Osteoblast (primary cell): ENCODE results near the gene NHSL2. TPM values are rescaled to one million over a fixed set of nuclear protein-coding genes. Genes with fewer than 3 reads are reported as not detected.

Experiments
- DNase-seq: peaks from one replicate; pipeline ENCODE4 v3.0.0; 2011; ENCODE audit warnings: low spot score, mixed read lengths; ENCODE audit not compliant: insufficient read length; ENCODE audit errors: missing footprints
- H2AFZ ChIP-seq: 2 replicates; pipeline ENCODE4 v1.6.0; 2011; ENCODE audit warnings: mild to moderate bottlenecking, low read length
- H3K27ac ChIP-seq: 2 replicates; pipeline ENCODE4 v1.5.1; 2011; ENCODE audit warnings: mild to moderate bottlenecking, low read depth, low read length, moderate library complexity
- H3K27me3 ChIP-seq: 2 replicates; pipeline ENCODE4 v1.6.0; 2012; ENCODE audit warnings: mild to moderate bottlenecking, control low read depth, inconsistent platforms, low read length, moderate library complexity; ENCODE audit not compliant: insufficient read depth
- H3K36me3 ChIP-seq: 2 replicates; pipeline ENCODE4 v1.5.1; 2011; ENCODE audit warnings: mild to moderate bottlenecking, low read length, control low read depth, moderate library complexity; ENCODE audit not compliant: insufficient read depth
- H3K4me1 ChIP-seq: 2 replicates; pipeline ENCODE4 v1.5.1; 2011; ENCODE audit warnings: mild to moderate bottlenecking, low read length, control low read depth, moderate library complexity; ENCODE audit not compliant: insufficient read depth
- H3K4me2 ChIP-seq: 2 replicates; pipeline ENCODE4 v1.6.0; 2011; ENCODE audit warnings: mild to moderate bottlenecking, low read length; ENCODE audit not compliant: insufficient read depth
- H3K4me3 ChIP-seq: fragments of 200-600 bp; sonication (generic); 3 replicates; pipeline ENCODE4 v1.5.1; 2012; ENCODE audit warnings: mild to moderate bottlenecking, low read length, inconsistent platforms; ENCODE audit not compliant: insufficient read depth
- H3K79me2 ChIP-seq: 2 replicates; pipeline ENCODE4 v1.6.0; 2012; ENCODE audit warnings: mild to moderate bottlenecking, low read length, control low read depth, inconsistent platforms; ENCODE audit not compliant: insufficient read depth
- H3K9me3 ChIP-seq: 2 replicates; pipeline ENCODE4 v1.5.1; 2011; ENCODE audit warnings: low read depth, low read length, control low read depth
- H4K20me1 ChIP-seq: 2 replicates; pipeline ENCODE4 v1.6.0; 2012; ENCODE audit warnings: mild to moderate bottlenecking, low read length, control low read depth; ENCODE audit not compliant: insufficient read depth
- total RNA-seq: library from RNA; depleted of rRNA; stranded (reverse); fragments of >200 nt; gene quantifications from 2 replicates; pipeline ENCODE4 v1.2.3, GENCODE V29; 2012
- TF ChIP-seq, protein P1 (sequence below): IDR thresholded peaks from 2 replicates; pipeline ENCODE4 v1.5.1; 2011; ENCODE audit warnings: mild to moderate bottlenecking, low read depth, low read length, moderate library complexity; ENCODE audit errors: extremely low read depth

The NHSL2 gene
- total RNA-seq, 1 donor: 1.1 TPM

DNA sequence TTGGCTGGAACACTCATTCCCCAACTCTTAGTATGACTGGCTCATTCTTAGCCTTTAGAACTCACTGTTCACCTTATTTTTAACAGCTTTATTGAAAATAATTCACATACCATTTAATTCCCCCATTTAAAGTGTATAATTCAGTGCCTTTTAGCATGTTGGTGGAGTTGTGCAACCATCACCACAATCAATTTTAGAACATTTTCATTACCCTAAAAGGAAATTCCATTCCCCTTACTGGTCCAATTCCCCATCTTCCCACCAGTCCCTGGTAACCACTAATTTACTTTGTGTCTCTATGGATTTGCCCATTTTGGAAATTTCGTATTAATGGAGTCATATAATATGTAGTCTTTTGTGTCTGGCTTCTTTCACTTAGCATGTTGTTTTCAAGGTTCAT is 19.7 kb downstream of the NHSL2 start:
- Histone ChIP-seq H3K4me2 (no peak overlapping the region), H2AFZ (no peak overlapping the region), H3K9me3 (no peaks in the 10 kb centered on the region), H3K27me3 (peaks cover 46% of the 10 kb centered on the region), H4K20me1 (no peaks in the 10 kb centered on the region), H3K27ac (no peak overlapping the region), H3K4me3 (no peak overlapping the region), H3K79me2 (no peaks in the 10 kb centered on the region), H3K36me3 (no peaks in the 10 kb centered on the region), H3K4me1 (no peaks in the 10 kb centered on the region)
- no peak for DNase-seq
- TF ChIP-seq, protein P1, sequence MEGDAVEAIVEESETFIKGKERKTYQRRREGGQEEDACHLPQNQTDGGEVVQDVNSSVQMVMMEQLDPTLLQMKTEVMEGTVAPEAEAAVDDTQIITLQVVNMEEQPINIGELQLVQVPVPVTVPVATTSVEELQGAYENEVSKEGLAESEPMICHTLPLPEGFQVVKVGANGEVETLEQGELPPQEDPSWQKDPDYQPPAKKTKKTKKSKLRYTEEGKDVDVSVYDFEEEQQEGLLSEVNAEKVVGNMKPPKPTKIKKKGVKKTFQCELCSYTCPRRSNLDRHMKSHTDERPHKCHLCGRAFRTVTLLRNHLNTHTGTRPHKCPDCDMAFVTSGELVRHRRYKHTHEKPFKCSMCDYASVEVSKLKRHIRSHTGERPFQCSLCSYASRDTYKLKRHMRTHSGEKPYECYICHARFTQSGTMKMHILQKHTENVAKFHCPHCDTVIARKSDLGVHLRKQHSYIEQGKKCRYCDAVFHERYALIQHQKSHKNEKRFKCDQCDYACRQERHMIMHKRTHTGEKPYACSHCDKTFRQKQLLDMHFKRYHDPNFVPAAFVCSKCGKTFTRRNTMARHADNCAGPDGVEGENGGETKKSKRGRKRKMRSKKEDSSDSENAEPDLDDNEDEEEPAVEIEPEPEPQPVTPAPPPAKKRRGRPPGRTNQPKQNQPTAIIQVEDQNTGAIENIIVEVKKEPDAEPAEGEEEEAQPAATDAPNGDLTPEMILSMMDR: no peak

DNA sequence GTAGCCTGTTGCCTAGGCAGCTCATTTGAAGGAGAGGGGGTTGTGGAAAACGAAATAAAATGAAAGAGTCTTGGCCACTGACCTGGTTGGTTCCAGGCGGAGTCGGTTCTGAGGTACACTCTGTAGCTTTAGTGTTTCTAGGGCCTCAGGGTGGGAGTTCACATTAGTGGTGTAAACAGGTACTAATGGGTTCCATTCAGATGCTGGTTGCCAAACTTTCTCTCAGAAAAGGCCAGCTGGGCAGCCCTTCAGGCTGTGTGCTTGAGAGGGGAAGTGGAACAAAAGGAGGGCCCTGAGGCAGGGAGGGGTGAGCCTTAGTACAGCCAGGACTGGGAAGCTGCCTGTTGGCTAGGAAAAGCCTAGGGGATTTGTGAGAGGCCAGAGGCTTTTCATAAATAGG is 24.8 kb downstream of the NHSL2 start:
- no peaks in the 10 kb centered on the region for H3K36me3 ChIP-seq
- DNase-seq: no peak
- H2AFZ ChIP-seq: no peak overlapping the region
- H3K4me2 ChIP-seq: no peak overlapping the region
- H3K4me1 ChIP-seq: no peaks in the 10 kb centered on the region
- H3K4me3 ChIP-seq: no peak overlapping the region
- H3K27ac ChIP-seq: no peak overlapping the region
- H3K27me3 ChIP-seq: peaks cover 55% of the 10 kb centered on the region
- no peaks in the 10 kb centered on the region for H3K9me3 ChIP-seq
- TF ChIP-seq, protein P1: no peak
- peaks cover 2% of the 10 kb centered on the region for H4K20me1 ChIP-seq
- no peaks in the 10 kb centered on the region for H3K79me2 ChIP-seq

DNA sequence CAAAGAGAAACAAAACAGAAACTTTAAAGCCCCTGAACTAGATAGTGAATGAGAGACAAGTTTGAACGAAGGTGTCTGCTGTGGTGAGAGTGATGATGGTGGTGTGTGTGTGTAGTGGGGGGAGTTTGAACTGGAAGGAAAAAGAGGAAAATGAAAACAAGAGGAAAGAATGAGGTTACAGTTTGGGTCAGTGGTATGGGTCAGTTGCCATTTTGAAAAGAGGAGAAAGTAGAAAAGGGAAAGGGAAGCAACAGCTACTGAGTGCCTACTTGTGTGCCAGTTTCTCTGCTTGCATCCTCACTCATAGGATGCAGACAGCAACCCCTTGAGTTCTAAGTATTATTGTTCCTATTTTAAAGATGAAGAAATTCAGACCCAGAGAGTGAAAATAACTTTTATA is 26.0 kb downstream of the NHSL2 start:
- Histone ChIP-seq H3K4me3 (no peak overlapping the region), H4K20me1 (peaks cover 2% of the 10 kb centered on the region), H3K27me3 (peaks cover 57% of the 10 kb centered on the region), H3K36me3 (no peaks in the 10 kb centered on the region), H2AFZ (no peak overlapping the region), H3K9me3 (no peaks in the 10 kb centered on the region), H3K4me1 (peaks cover 7% of the 10 kb centered on the region), H3K27ac (no peak overlapping the region), H3K4me2 (no peak overlapping the region), H3K79me2 (no peaks in the 10 kb centered on the region)
- no peak for DNase-seq
- TF ChIP-seq, protein P1: no peak

DNA sequence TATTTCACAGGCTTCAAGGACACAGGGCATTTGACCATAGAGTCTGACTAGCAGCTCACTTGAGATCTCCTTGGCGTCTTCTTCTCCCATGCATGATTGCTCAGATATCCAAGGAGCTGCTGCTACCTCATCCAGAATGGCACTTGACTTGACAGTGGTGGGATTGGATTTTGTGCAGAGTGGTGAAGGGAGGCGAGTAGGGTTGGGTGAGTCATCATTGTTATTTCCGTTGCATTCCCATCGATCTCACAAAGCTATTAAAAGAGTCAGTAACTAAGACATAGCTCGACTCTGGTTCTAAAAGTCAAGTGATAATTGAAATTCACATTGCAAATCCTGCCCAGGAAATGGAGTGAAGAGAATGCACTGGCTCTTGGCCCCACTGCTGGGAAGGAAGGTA is 27.7 kb downstream of the NHSL2 start:
- TF ChIP-seq, protein P1: no peak
- Histone ChIP-seq H3K27ac (no peak overlapping the region), H3K79me2 (no peaks in the 10 kb centered on the region), H2AFZ (no peak overlapping the region), H3K4me2 (no peak overlapping the region), H4K20me1 (peaks cover 2% of the 10 kb centered on the region), H3K9me3 (no peaks in the 10 kb centered on the region), H3K4me3 (no peak overlapping the region), H3K4me1 (peaks cover 12% of the 10 kb centered on the region), H3K27me3 (peaks cover 48% of the 10 kb centered on the region), H3K36me3 (no peaks in the 10 kb centered on the region)
- no peak for DNase-seq
